Cardiac muscle cell (in vitro differentiated cells and primary cell): ENCODE results near the gene ATXN3L. TPM values are rescaled to one million over a fixed set of nuclear protein-coding genes. Genes with fewer than 3 reads are reported as not detected.
A peak's percentile ranks its signal among the peaks of the same experiment; 100 is the strongest.

ENCODE experiments used
- DNase-seq, 2 donors: peaks; one replicate each; pipeline versions ENCODE4 v3.0.0 to v3.0.0-alpha.2; 2010 to 2017; ENCODE audit warnings: low read depth in 1 of 2, low spot score in 1 of 2
- H3K27ac ChIP-seq: fragments of 200-600 bp; sonication (generic); 2 replicates; pipeline ENCODE4 v1.5.1; 2016
- H3K27me3 ChIP-seq: fragments of 200-600 bp; sonication (generic); 2 replicates; pipeline ENCODE4 v1.6.0; 2016; ENCODE audit warnings: control low read depth
- H3K36me3 ChIP-seq: fragments of 200-600 bp; sonication (generic); 2 replicates; pipeline ENCODE4 v1.5.1; 2016; ENCODE audit warnings: control low read depth
- H3K4me1 ChIP-seq: fragments of 200-600 bp; sonication (generic); 2 replicates; pipeline ENCODE4 v1.8.1; 2017; ENCODE audit warnings: low read depth, mild to moderate bottlenecking, mixed run types
- H3K4me3 ChIP-seq: fragments of 200-600 bp; sonication (generic); 2 replicates; pipeline ENCODE4 v1.5.1; 2016; ENCODE audit warnings: mild to moderate bottlenecking
- H3K9me3 ChIP-seq: fragments of 200-600 bp; sonication (generic); 2 replicates; pipeline ENCODE4 v1.5.1; 2017; ENCODE audit warnings: low read depth, mild to moderate bottlenecking, control low read depth
- CTCF ChIP-seq: IDR thresholded peaks from 2 replicates; pipeline ENCODE4 v1.5.1; 2012; ENCODE audit warnings: low read depth, mild to moderate bottlenecking, low read length
- polyA plus RNA-seq: library from polyadenylated mRNA; unstranded; fragments of >200 nt; fragmentation: Nextera tagmentation; extraction: Ambion mirVana; gene quantifications from 2 replicates; pipeline ENCODE4 v1.2.1, GENCODE V29; 2016
- total RNA-seq: library from RNA; depleted of rRNA; stranded (reverse); fragments of >200 nt; gene quantifications from 2 replicates; pipeline ENCODE4 v1.2.3, GENCODE V29; 2016

ATXN3L gene
- total and polyA plus RNA-seq, 2 experiments from 2014 or later = not detected

DNA sequence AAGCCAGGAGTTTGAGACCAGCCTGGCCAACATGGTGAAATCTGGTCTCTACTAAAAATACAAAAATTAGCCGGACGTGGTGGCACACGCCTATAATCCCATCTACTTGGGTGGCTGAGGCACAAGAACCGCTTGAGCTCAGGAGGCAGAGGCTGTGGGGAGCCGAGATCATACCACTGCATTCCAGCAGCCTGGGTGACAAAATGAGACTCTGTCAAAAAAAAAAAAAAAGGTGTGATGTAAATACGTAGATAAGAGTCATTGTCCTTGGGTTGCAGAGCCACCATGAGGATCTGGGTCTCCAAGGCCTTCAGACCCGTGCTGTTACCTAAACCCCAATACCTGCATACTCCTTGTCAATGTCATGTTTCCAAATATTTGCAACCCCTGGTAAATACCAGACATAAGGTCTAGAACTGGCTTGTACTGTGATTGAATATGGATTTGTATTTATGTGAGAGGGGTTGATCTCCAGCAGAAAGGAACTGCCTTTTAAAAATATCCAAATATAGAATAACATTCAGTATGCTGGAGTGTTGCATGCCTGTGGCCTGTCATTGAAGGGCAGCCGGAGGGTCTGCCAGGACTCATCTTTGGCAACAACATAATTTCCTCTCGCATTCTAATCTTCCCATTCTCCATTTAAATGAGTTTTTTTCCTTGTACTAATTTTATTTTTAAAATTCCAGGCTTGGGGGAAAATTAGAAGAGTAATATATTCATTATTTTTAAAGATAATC lies 40.4 kb downstream of the ATXN3L start:
- H3K4me3 ChIP-seq = no peak overlapping the region
- DNase-seq = no peak
- no peak for TF ChIP-seq CTCF
- no peaks in the 10 kb centered on the region for H3K9me3 ChIP-seq
- no peaks in the 10 kb centered on the region for H3K4me1 ChIP-seq
- no peaks in the 10 kb centered on the region for H3K36me3 ChIP-seq
- H3K27ac ChIP-seq = no peak overlapping the region
- no peaks in the 10 kb centered on the region for H3K27me3 ChIP-seq

DNA sequence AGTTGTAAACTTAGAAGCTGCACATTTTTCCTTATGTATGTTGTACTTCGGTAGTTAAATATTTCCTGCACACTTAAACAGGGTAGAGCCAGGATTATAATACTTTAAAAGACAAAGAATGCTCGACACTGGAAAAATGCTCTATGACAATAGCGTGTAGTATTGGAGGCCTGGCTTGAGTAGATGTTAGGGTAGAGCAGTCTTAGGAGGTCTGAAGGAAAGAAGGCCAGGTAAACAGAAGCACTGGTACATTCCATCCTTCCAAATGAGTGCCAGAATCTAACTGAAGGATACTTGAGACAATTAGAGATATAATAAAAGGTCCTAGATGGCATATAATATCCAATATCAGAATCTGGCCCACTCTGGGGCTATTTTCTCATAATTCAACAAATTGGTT lies 42.3 kb downstream of the ATXN3L start:
- no peak for TF ChIP-seq CTCF
- Histone ChIP-seq H3K4me3 (no peak overlapping the region), H3K4me1 (no peaks in the 10 kb centered on the region), H3K36me3 (no peaks in the 10 kb centered on the region), H3K27ac (no peak overlapping the region), H3K27me3 (no peaks in the 10 kb centered on the region), H3K9me3 (no peaks in the 10 kb centered on the region)
- DNase-seq = no peak

- no peaks in the 10 kb centered on the region for H3K9me3 ChIP-seq
- no peaks in the 10 kb centered on the region for H3K4me1 ChIP-seq
- DNase-seq = peak in 1 of 2 donors; percentile 14
- H3K36me3 ChIP-seq = no peaks in the 10 kb centered on the region
- H3K4me3 ChIP-seq = no peak overlapping the region
- H3K27ac ChIP-seq = no peak overlapping the region
- H3K27me3 ChIP-seq = no peaks in the 10 kb centered on the region
- no peak for TF ChIP-seq CTCF
These were observed 42.9 kb downstream of the ATXN3L start for GRCh38 chrX:13276991-13277390.

DNA sequence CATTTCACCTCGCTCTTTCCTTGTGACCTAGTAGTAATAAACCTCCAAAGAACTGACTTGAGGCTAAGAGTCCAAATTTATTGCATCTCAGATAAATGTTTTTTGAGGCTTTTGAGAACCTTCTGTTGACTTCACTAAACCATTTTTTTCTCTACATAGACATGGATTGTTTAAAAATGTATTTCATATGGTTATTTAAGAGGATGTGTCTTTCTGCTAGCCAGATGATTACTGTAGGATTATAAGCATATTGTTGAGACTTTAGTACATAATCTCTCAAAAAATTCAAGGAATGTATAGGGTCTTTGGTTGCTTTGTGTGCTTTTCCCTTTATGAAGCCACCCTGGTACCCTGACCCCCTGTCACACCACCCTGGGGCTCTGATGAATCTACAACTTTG lies 44.8 kb downstream of the ATXN3L start:
- no peaks in the 10 kb centered on the region for H3K36me3 ChIP-seq
- H3K4me1 ChIP-seq = no peaks in the 10 kb centered on the region
- DNase-seq = no peak
- H3K27ac ChIP-seq = no peak overlapping the region
- H3K27me3 ChIP-seq = no peaks in the 10 kb centered on the region
- H3K9me3 ChIP-seq = no peaks in the 10 kb centered on the region
- no peak for TF ChIP-seq CTCF
- no peak overlapping the region for H3K4me3 ChIP-seq

DNA sequence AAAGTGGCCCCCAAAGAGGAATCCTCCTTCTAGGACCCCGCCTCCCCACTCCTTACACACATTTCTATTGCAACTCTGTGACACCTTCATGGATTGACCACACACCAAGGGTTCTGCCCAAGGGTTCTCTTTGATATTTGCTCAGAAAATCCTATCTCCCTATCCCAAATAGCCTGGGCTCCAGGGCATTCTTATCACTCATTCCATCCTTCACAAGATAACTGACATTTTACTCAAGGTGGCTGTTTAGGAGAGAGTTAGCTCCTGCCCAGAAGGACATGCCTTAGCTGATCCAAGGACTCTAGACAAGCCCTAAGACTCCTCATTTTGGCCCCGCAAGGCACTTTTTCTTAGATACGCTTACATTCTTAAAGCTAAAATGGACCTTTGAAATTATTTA lies 47.4 kb downstream of the ATXN3L start:
- no peaks in the 10 kb centered on the region for H3K27me3 ChIP-seq
- no peaks in the 10 kb centered on the region for H3K36me3 ChIP-seq
- no peaks in the 10 kb centered on the region for H3K4me1 ChIP-seq
- no peak for DNase-seq
- no peak overlapping the region for H3K4me3 ChIP-seq
- TF ChIP-seq CTCF = no peak
- no peak overlapping the region for H3K27ac ChIP-seq
- no peaks in the 10 kb centered on the region for H3K9me3 ChIP-seq

GRCh38 chrX:13271511-13271910 lies 48.3 kb downstream of the ATXN3L start:
- DNase-seq = no peak
- H3K4me3 ChIP-seq = no peak overlapping the region
- H3K27ac ChIP-seq = no peak overlapping the region
- no peak for TF ChIP-seq CTCF
- no peaks in the 10 kb centered on the region for H3K27me3 ChIP-seq
- H3K36me3 ChIP-seq = no peaks in the 10 kb centered on the region
- no peaks in the 10 kb centered on the region for H3K4me1 ChIP-seq
- no peaks in the 10 kb centered on the region for H3K9me3 ChIP-seq
